ENCODE results near the gene LIPH.
A peak's percentile ranks its signal among the peaks of the same experiment; 100 is the strongest.
"Not testable (repeated sequence)": the region's sequence is repeated elsewhere in the genome, so short reads cannot be mapped to it uniquely, and the experiment has no call there.

Gene LIPH

GRCh38 chr3:185585518-185585858 is 33.1 kb upstream of the LIPH start:
- Histone ChIP-seq H3K36me3 (replicated peaks) (no peaks in the 10 kb centered on the region), H3K27ac (peak overlapping the region; percentile 33), H3K27me3 (replicated peaks) (no peaks in the 10 kb centered on the region), H3K4me3 (ENCODE audit: low read depth, low read length) (peak overlapping the region; percentile 94)
- no peak for TF ChIP-seq CTCF (IDR thresholded peaks at IDR 0.05; ENCODE audit: low read depth, low read length, missing control alignments)
- no peak for DNase-seq
- in situ Hi-C loops (cut with HindIII; ENCODE audit: low pct_ligation_motif_present, low sequenced_read_pairs), result no loop called here

- H3K27ac ChIP-seq, result no peak overlapping the region
- no peak overlapping the region for H3K4me3 ChIP-seq (ENCODE audit: low read depth, low read length)
- in situ Hi-C loops (cut with HindIII; ENCODE audit: low pct_ligation_motif_present, low sequenced_read_pairs), result no loop called here
- H3K36me3 ChIP-seq (replicated peaks), result no peaks in the 10 kb centered on the region
- no peak for TF ChIP-seq CTCF (IDR thresholded peaks at IDR 0.05; ENCODE audit: low read depth, low read length, missing control alignments)
- H3K27me3 ChIP-seq (replicated peaks), result no peaks in the 10 kb centered on the region
- DNase-seq, result no peak
These were observed 32.3 kb upstream of the LIPH start for GRCh38 chr3:185584686-185585085.

GRCh38 chr3:185583925-185584324 is 31.5 kb upstream of the LIPH start:
- Histone ChIP-seq H3K36me3 (replicated peaks) (no peaks in the 10 kb centered on the region), H3K27me3 (replicated peaks) (no peaks in the 10 kb centered on the region), H3K4me3 (ENCODE audit: low read depth, low read length) (no peak overlapping the region), H3K27ac (no peak overlapping the region)
- TF ChIP-seq CTCF (IDR thresholded peaks at IDR 0.05; ENCODE audit: low read depth, low read length, missing control alignments), result no peak
- no peak for DNase-seq
- in situ Hi-C loops (cut with HindIII; ENCODE audit: low pct_ligation_motif_present, low sequenced_read_pairs), result no loop called here

GRCh38 chr3:185582871-185583270 is 30.5 kb upstream of the LIPH start:
- H3K36me3 ChIP-seq (replicated peaks), result no peaks in the 10 kb centered on the region
- no peaks in the 10 kb centered on the region for H3K27me3 ChIP-seq (replicated peaks)
- no peak overlapping the region for H3K4me3 ChIP-seq (ENCODE audit: low read depth, low read length)
- DNase-seq, result no peak
- H3K27ac ChIP-seq, result no peak overlapping the region
- in situ Hi-C loops (cut with HindIII; ENCODE audit: low pct_ligation_motif_present, low sequenced_read_pairs), result no loop called here
- no peak for TF ChIP-seq CTCF (IDR thresholded peaks at IDR 0.05; ENCODE audit: low read depth, low read length, missing control alignments)

GRCh38 chr3:185582236-185582635 is 29.8 kb upstream of the LIPH start:
- Histone ChIP-seq H3K4me3 (ENCODE audit: low read depth, low read length) (no peak overlapping the region), H3K27me3 (replicated peaks) (no peaks in the 10 kb centered on the region), H3K27ac (no peak overlapping the region), H3K36me3 (replicated peaks) (no peaks in the 10 kb centered on the region)
- no peak for TF ChIP-seq CTCF (IDR thresholded peaks at IDR 0.05; ENCODE audit: low read depth, low read length, missing control alignments)
- in situ Hi-C loops (cut with HindIII; ENCODE audit: low pct_ligation_motif_present, low sequenced_read_pairs), result no loop called here
- no peak for DNase-seq

- H3K4me3 ChIP-seq (ENCODE audit: low read depth, low read length); H3K27me3 ChIP-seq (replicated peaks); in situ Hi-C loops (cut with HindIII; ENCODE audit: low pct_ligation_motif_present, low sequenced_read_pairs); H3K27ac ChIP-seq; H3K36me3 ChIP-seq (replicated peaks): not testable (repeated sequence)
- DNase-seq, result peak; percentile 53
- TF ChIP-seq CTCF (IDR thresholded peaks at IDR 0.05; ENCODE audit: low read depth, low read length, missing control alignments), result peak; percentile 61
These were observed 22.9 kb upstream of the LIPH start for GRCh38 chr3:185575108-185575869.

All from brain microvascular endothelial cell (primary cell).